HG03432 (cell line): ENCODE data around the gene WWOX.

ENCODE experiments used
- ATAC-seq: cut with Tn5 transposase; IDR thresholded peaks from one replicate; pipeline ENCODE4 v1.9.1; 2021; ENCODE audit warnings: mild to moderate bottlenecking, moderate library complexity; ENCODE audit not compliant: unreplicated experiment

The WWOX gene

GRCh38 chr16:78292086-78292843 lies 192.8 kb downstream of the WWOX start:
- ATAC-seq, result no peak

DNA sequence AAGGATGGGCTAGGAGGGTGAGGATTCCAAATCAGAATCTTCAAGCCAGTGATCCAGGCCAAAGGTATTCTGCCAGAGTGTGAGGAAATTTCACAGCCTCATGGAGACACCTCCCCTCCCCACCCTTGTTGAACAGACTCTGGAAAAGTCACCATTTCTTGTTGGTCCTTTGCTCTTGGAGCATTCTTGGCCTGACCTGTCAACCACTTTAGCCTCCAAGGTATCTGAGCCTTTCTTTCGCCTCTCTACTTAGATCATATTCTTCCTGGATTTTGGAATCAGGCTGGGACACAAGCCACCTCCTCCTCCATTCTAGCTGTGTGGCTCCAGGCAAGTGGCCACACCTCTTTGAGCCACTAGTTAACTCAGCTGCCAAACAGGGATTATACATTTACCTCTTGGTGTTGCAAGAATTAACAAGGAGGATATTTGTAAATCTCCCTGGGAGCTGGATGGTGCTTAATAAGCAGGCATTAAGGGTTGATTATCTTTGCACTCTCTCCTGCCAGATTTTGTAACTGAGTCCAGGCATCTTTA lies 193.5 kb downstream of the WWOX start:
- no peak for ATAC-seq

GRCh38 chr16:78294538-78295225 lies 195.2 kb downstream of the WWOX start:
- ATAC-seq, result no peak

DNA sequence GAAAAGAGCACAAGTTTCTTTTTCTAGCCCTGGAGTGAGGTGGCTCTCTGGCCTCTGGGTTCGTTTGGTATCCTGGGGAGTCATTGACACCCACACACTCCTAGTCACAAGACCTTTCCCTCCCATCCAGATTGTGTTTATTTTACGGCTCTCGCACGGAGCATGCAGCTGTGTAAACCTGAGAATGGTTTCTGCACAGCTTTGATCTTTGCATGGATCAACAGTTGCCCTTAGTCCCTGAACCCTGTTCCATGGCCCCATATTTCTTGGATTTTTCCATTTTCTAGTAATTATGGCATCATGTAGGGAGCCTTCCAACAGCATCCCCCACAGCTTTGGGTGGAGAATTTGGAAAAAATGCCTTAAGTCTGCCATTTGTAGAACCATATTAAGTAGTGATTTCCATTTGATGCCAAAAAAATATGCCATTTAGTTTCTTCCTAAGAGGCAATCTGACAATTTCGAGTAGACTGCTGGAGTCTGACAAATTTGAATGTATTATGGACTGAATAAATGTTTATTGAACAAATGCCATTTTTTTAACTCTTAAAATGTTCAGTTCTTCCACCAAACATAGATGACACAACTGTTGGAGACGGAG lies 197.7 kb downstream of the WWOX start:
- no peak for ATAC-seq

DNA sequence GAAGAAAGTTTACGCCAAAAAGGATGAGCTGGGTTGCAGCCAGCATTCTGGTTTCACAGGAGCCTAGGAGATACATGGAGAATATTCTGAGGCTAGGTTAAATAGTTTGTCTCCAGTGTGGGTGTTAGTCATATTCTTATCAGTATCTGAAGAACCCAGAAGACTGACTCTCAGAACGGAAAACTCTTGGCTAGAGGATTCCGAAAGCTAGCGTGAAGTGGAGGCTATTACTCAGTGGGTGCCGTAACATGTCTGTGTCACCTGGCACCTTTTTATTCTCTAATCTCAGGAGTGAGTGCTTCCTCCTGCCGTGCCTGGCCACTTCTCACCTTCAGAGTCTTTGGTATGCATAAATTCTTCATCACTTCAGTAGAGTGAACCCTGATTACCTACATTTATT lies 199.5 kb downstream of the WWOX start:
- ATAC-seq, result no peak

- ATAC-seq, result no peak
These were observed 201.0 kb downstream of the WWOX start for GRCh38 chr16:78300469-78300868.

DNA sequence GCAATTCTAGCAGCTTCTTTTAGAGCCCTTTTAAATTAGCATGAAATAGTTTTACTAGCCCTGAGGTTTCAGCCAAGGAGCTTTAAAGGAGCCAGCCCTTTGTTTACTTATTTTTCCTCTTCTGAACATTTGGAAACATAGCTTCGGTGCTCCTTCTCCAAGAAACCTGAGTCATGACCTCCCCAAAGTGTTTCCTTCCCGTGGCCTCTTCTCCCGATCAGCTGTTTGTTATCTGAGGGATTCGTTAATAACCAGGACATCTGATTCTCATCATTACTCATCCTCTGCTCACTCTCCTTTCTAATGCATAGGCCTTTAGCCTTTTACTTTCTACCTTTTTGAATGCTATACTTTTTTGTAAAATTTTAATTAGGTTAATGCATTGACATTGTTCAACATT lies 204.5 kb downstream of the WWOX start:
- ATAC-seq, result no peak

DNA sequence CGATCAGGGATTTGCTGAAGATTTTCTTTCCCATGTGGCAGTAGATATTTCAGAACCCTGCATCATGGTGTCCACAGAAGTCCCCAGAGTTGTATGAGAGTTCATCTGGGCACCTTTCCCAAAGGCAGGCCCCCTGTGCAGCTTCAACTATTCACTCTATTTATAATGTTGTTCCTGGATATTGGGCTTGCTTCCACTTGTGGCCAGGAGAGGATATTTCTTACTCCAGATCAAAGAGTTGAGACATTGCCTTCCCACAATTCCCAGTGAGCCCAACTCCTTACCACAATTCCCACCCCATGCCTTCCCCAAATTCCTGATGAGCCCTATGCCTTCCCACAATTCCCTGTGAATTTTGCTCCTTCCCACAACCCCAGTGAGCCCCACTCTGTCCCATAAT lies 206.9 kb downstream of the WWOX start:
- no peak for ATAC-seq

- no peak for ATAC-seq
These were observed 208.5 kb downstream of the WWOX start for GRCh38 chr16:78307824-78308528.

DNA sequence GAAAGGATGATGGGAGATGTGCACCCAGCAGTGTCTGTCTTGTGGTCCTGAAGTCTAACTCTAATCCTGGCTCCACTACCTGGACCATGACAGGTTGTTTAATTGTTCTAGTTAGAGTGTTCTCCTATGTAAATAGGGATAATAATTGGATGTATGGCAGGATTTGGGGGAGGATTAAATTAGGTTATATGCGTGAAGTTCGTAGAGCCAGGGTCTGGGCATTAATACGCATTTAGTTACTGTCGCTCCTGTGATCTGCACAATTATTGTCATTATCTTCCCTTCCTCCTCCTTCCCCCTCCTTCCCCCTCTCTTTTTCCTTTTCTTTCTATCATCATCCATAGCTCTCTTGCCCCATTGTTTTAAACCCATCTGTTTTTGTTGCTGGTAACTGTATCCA lies 210.3 kb downstream of the WWOX start:
- no peak for ATAC-seq

DNA sequence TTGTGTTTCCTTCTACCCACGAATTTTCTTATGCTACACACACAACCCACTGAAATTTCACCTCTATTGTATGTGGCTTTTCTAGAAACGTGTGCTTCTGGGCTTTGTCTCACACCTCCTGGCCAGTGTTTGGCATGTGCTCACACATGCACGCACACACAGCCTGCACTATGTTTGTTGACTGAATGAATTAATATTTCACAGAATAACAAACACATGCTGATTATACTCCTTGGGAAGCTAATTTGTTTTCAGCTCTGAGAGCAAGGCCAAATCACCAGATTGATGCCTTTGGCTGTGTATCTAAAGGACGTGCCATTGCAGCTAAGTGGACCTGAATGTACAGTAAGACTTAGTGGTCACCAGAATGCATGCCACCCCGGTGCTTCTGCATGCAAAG lies 210.7 kb downstream of the WWOX start:
- ATAC-seq, result no peak

- no peak for ATAC-seq
These were observed 211.6 kb downstream of the WWOX start for GRCh38 chr16:78310990-78311561.

- ATAC-seq, result no peak
These were observed 212.4 kb downstream of the WWOX start for GRCh38 chr16:78311831-78312230.

DNA sequence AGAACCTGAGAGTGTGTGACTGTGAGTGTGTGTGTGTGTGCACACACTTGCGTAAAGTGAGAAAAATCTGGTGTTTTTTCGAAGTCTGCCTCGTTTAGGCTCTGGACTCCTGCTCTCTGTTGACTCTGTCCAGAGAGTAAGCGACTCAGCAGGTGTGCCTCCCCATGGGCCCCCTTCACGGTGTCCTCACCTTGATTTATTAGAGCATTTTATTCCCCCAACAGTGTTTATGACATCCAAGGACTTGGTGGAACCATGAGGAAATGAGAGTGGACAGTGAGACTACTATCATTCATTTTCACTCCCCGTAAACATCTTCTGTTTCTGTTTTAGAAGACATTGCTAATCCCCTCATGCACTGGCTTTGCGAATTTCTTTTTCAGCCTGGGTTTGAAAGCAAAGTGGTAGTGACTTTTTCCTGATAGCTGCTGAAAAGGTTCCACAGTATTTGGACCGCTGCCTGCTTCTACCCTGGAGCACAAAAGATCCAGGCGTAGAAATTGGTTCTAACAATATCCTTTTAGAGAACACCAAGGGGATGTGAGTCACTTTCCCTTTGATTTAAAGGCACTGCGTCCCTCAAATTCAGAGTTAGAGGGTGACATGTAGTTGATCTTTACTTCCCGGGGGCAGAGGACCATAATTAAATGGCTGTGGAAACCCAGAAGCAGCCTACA lies 218.2 kb downstream of the WWOX start:
- ATAC-seq, result no peak

GRCh38 chr16:78321620-78322360 lies 222.3 kb downstream of the WWOX start:
- no peak for ATAC-seq

GRCh38 chr16:78323315-78323714 lies 223.9 kb downstream of the WWOX start:
- no peak for ATAC-seq

DNA sequence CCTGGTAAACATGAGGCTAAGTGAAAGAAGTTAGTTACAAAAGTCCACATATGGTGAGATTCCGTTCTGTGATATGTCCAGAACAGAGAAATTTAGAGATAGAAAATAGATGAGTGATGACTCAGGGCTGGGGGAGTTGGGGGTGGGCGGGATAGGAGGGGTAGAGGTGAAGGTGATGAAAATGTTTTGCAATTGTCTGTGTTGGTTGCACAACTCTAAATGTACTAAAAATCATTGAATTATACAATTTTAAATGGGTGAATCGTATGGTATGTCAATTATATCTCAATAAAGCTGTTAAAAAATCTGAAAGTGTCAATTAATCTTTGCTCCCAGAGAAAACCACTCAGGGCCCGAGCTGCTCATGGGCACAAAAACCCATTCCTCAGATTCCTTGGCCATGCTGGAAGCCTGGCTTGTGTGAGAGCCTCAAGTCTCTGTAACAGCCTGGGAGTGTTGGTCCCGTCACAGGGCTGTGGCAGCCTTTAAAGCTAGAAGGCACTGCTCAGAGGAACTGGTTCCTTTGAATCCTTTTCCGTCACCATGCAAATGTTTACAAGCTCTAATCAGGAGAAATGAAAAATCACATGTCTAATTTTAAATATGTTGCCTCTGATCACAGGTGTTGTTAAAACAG lies 225.3 kb downstream of the WWOX start:
- ATAC-seq, result no peak

DNA sequence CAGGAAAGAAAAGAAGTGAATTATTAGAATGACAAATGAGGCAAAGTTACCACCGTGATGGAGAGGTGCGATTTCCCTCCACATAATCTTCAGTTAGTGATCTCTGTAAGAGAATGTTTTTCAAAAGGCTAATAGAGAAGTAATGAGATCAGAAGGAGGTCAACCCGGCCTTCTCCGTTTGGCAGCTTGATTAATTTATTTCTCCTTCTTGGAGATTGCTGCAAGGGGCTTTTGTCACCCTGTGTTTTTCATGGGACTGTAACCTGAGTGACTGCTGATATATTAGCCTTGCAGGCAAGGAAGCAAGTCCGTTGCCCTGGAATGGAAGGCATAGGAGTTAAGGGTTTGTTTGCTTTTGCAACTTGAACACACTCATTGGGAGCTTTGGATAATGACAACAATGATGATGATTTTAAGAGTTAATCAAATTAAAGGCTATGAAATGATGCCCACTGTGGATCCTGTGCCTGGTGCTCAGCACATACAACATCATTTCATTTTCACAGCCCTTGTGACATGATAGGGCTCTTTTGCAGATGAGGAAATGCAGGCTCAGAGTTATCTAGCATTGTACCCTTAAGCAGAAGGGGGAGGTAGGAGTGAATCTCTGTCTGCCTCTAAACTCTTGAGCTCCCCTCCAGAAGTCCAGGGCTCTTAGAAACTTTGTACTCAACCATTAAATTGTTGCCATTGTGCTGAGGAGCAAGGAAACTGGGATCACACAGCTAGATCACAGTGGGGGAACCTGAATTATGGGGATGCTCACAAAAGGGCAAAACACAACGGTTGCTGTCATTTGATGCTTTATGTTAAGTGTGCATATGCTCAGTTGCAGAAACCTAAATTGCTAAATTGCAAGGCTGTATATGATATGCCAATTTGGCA lies 226.3 kb downstream of the WWOX start:
- no peak for ATAC-seq
